HG02973 (cell line): Measurements from ENCODE around the gene GJA5.

Experiments
- ATAC-seq: cut with Tn5 transposase; IDR thresholded peaks from one replicate; pipeline ENCODE4 v1.9.1; 2021; ENCODE audit warnings: moderate library complexity; ENCODE audit not compliant: unreplicated experiment

GJA5 gene

GRCh38 chr1:147760481-147761260 lies at the start of gene GJA5:
GJA5 (minus strand) TSS chr1:147760602; CDS start chr1:147759238, 1,364 bp downstream.
- no peak for ATAC-seq

- ATAC-seq: no peak
Measured at GRCh38 chr1:147809236-147809635, 48.8 kb upstream of the GJA5 start.

- no peak for ATAC-seq
Measured at GRCh38 chr1:147808025-147808424, 47.6 kb upstream of the GJA5 start.

GRCh38 chr1:147807405-147807804 lies 47.0 kb upstream of the GJA5 start:
- ATAC-seq: no peak

- ATAC-seq: no peak
Measured at GRCh38 chr1:147804942-147805723, 44.7 kb upstream of the GJA5 start.

- no peak for ATAC-seq
Measured at GRCh38 chr1:147800804-147801203, 40.4 kb upstream of the GJA5 start.

GRCh38 chr1:147798731-147799130 lies 38.3 kb upstream of the GJA5 start:
- ATAC-seq: no peak

- no peak for ATAC-seq
Measured at GRCh38 chr1:147794570-147794969, 34.2 kb upstream of the GJA5 start.

- no peak for ATAC-seq
Measured at GRCh38 chr1:147791876-147792275, 31.5 kb upstream of the GJA5 start.

- no peak for ATAC-seq
Measured at GRCh38 chr1:147787765-147788164, 27.4 kb upstream of the GJA5 start.

GRCh38 chr1:147786536-147786935 lies 26.1 kb upstream of the GJA5 start:
- no peak for ATAC-seq

- ATAC-seq: no peak
Measured at GRCh38 chr1:147785794-147786506, 25.5 kb upstream of the GJA5 start.

GRCh38 chr1:147784941-147785340 lies 24.5 kb upstream of the GJA5 start:
- ATAC-seq: no peak

- ATAC-seq: no peak
Measured at GRCh38 chr1:147781056-147781471, 20.7 kb upstream of the GJA5 start.

- no peak for ATAC-seq
Measured at GRCh38 chr1:147777694-147778093, 17.3 kb upstream of the GJA5 start.

- ATAC-seq: no peak
Measured at GRCh38 chr1:147773215-147773715, 12.9 kb upstream of the GJA5 start.

- no peak for ATAC-seq
Measured at GRCh38 chr1:147772570-147772969, 12.2 kb upstream of the GJA5 start.

GRCh38 chr1:147771226-147772125 lies 11.1 kb upstream of the GJA5 start:
- no peak for ATAC-seq

- ATAC-seq: no peak
Measured at GRCh38 chr1:147769106-147769505, 8.7 kb upstream of the GJA5 start.

- no peak for ATAC-seq
Measured at GRCh38 chr1:147768582-147768981, 8.2 kb upstream of the GJA5 start.
